NCI-H128 (cell line): ENCODE results near the gene UCK1.

Experiments used
- DNase-seq: peaks from one replicate; lab custom pipeline; 2025; ENCODE audit not compliant: unreplicated experiment; lab: John Stamatoyannopoulos, UW

Gene UCK1

GRCh38 chr9:131499254-131499767, 31.8 kb downstream of the UCK1 start:
- no peak for DNase-seq

DNA sequence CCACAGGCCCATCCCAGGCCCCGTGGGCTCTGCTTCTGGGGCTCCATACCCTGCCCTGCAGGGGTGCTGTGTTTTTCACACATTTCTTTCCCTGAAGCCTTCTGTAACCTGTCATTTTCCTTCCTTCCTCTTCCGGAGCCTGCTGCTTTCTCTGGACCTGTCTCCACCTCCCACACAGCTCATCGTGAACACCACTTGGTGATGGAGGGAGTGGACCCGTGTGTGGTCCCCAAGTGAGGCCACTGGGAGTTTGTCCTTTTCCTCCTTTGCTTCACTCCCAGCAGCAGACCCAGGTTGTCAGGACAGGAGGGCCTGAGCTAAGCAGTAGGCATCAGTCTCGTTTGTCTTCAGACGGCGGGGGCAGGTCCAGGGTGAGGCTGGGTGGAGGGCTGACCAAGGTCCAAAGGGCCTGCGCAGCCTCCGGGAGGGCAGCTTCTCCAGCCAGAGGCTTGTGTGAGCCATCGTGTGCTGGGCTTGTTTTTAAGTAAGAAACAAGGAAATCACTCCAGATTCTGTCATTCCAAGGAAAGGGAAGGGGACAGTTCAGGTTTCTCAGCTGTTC, 34.1 kb downstream of the UCK1 start:
- no peak for DNase-seq

GRCh38 chr9:131495785-131496184, 35.3 kb downstream of the UCK1 start:
- no peak for DNase-seq

DNA sequence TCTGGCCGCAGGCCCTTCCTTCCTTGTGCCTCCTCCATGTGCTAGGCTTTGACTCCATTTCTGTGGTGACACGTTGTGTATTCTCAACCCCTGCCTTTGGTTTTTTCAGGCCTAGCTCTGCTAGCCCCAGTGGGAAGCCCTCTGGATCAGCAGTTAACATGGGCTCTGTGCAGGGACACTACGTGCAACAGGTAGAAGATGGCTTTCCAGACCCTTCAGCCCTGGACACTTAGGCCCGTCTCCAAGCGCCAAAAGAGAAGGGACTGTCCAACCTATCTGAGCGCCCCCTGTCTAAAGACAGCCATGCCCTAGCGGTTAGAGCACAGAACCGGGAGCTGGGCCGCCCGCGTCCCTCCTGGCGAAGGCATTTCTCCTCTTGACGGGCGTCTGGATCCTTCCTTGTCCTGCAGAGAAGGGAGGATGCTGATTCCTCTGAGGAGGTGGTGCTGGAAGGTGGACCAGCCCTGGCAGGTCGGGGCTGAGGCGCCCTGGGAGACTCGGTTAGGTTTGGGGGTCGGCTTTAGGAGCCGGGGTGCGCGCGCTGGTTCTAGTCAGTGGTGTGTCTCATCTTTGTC, 36.7 kb downstream of the UCK1 start:
- DNase-seq = no peak

GRCh38 chr9:131492070-131492469, 39.0 kb downstream of the UCK1 start:
- no peak for DNase-seq

DNA sequence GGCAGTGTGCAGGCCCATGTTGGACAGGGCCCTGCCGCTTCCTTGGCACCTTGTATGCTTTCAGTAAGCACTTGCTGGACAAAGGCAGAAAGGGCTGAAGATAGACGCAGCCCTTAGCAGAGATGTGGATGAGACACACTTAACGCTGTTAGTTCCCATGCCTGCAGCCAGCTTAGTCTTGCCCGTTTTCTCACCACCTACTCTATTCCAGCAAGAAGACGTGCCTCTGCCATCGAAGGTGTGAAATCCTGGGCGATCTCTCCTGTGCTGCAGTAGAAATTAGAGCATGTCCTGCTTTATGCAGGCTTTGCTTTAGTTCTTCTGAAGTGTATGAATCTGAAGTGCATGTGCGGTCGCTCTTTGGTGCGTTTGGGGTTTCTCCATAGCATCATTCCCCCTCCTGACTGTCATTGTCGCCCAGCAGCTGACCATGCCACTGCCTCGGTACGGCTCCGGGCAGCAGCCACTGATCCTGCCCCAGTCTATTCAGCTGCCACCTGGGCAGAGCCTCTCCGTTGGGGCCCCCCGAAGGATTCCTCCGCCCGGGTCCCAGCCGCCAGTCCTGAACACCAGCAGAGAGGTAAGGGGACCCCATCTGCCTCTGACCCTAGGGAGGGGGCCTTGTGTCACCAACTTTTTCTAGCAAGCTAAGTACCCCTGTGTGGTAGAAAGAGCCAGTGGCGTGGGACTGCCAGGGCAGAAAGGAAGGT, 39.9 kb downstream of the UCK1 start:
- no peak for DNase-seq

DNA sequence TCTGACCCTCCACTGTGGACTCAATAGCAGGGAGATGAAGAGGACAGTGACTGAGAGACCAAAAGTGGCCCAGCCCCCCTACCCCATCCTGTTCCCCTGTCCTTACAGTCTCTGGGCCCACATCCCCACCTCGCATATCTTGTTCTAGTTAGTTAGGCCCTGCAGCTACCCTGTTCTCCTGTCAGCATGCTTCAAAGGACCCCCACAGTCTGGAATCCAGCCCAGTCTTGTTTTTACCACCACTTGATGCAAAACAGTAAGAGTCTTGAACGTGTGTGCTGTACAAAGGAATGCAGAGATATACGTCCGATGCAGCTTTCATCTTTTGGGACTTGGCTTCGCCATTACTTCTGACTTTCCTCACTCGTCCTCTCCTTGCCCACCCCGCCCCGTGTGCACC, 40.5 kb downstream of the UCK1 start:
- DNase-seq = no peak

DNA sequence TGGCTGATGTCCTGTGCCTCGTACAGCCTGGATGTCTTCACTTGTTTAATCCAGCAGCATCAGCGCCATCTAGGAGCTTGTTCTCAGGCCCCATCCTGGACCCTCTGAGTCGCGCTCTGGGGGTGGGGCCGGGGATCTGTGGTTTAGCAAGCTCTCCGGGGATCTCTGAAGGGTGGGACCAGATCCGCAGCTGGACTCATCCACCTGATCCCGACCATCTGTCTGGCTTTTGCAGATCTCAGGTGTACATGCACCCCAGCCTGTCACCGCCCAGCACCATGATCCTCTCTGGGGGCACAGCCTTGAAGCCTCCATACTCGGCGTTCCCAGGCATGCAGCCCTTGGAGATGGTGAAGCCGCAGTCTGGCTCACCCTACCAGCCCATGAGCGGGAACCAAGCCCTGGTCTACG, 43.4 kb downstream of the UCK1 start:
- no peak for DNase-seq

DNA sequence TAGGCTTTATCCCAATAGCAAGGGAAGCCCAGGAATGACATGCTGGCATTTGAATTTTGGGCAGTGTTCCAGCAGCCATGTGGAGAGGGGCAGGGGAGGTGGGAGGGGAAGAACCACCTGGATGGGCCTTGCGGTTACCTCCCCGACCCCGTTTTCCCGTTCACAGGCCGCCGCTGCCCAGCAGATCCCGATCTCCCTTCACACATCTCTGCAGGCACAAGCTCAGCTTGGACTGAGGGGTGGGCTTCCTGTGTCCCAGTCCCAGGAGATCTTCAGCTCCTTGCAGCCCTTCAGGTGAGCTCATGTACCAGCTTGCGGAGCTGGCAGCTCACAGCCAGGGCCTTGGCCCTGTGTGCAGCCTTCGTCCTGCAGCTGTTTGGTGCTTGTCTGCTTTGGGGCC, 44.1 kb downstream of the UCK1 start:
- DNase-seq = no peak

- no peak for DNase-seq
Observed at GRCh38 chr9:131485728-131486422, 45.2 kb downstream of the UCK1 start.

DNA sequence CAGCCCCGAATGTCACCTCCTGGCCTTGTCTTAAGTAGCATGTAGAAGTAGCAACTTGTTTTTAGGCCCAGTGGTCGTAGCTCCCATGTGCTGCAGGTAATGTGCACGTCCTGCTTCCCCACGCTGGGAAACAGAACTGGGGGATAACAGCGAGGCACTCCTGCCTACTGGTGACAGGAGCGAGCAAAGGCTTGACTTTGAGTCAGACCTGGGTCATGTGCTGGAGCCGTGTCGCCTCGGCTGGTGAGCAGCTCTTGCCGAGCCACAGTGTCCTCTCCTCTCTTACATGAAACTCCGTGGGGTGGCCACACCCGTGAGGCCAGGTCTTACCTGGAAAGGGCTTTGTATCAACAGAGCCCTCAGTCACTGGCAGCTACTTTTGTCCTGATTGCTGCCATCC, 45.9 kb downstream of the UCK1 start:
- DNase-seq = no peak

DNA sequence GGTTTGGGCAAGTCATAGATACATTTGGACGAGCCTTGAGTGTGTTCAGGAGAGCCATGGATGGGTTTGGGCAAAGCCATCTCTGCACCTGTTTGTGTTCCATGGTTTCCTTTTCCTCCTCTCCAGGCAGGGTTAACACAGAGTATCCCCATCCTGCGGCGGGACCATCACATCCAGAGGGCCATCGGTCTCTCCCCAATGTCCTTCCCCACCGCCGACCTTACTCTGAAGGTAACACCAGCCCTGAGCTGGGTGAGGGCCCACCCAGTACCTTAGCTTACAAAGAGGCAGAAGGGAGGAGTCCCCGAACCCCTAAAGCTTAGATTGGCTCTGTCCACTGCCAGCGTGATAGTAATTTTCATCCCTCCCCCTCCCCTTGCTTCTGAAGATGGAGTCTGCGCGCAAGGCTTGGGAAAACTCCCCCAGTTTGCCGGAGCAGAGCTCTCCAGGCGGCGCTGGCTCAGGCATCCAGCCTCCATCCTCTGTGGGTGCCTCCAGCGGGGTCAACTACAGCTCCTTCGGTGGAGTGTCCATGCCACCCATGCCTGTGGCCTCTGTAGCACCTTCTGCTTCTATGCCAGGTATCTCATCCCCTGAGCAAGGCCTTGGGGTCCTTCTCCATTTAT, 46.4 kb downstream of the UCK1 start:
- DNase-seq = no peak

DNA sequence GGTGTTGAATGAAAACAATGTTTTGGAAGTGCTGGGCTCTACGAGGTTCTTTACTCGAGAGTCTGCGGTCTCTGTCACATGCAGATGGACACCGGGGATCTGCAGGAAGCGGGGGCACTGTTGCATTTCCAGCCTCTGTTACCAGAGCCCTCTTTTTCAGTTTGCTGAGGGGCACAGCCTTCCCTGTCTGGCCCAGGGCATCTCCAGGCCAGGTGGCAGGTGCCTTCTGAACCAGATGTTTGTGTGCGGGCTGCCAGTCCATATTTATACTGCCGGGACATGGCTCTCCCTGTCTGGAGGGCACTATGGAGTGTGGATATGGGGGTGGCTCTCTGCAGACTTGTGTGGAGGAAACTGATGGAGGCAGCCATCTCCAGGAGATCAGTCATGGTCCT, 47.0 kb downstream of the UCK1 start:
- no peak for DNase-seq

DNA sequence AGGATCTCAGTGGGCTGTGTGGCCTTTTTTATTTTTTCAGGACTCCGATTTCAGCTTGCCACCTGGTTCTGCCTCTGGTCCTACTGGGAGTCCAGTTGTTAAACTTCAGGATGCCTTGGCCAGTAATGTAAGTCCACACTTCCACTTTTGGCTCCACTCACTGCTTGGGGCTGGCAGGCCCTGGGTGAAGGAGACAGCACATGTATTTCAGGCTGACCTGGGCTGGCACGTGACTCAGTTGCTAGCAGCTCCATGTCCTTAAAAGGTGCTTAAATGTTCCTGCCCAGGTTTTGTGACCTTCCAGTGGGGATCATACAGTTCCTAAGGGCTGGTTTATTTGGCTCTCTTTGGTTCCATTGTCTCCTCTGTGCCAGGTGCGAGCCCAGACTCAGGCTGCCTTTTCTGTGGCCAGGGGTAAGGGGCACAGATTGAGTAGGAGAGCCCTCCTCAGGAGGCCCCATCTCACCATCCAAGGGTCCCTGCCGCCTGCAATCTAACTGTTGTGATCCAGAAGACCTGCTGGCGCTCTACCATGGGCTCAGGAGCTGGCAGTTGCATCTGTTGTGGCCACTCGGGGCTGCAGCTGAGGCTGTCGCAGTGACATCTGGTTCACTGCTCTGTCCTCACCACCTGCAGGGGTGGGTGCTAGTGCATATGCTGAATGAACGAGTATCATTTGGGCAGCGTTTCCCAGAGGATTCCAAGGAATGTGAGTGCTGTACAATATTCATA, 47.6 kb downstream of the UCK1 start:
- DNase-seq = no peak

DNA sequence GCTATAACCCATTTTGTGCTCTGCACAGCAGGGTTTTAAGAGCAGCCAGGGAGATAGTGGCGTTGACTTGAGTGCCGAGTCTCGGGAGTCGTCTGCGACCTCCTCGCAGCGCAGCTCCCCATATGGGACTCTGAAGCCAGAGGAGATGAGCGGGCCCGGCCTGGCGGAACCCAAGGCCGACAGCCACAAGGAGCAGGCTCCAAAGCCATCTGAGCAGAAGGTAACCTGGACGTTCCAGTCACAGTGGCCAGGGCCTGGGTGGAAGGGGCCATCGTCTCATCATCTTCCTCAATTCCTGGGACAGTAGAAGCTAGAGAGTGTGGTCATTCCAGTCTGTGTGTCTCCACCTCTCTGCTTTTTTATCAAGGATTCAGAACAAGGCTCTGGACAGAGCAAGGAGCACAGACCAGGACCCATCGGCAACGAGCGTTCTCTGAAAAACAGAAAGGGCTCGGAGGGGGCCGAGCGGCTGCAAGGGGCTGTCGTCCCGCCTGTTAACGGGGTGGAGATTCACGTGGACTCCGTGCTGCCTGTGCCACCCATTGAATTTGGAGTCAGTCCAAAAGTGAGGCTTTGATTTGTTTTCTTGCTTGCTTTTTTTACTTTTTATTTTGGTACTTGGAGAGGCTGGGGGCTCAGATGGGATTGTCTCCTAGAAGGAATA, 48.6 kb downstream of the UCK1 start:
- DNase-seq = no peak

DNA sequence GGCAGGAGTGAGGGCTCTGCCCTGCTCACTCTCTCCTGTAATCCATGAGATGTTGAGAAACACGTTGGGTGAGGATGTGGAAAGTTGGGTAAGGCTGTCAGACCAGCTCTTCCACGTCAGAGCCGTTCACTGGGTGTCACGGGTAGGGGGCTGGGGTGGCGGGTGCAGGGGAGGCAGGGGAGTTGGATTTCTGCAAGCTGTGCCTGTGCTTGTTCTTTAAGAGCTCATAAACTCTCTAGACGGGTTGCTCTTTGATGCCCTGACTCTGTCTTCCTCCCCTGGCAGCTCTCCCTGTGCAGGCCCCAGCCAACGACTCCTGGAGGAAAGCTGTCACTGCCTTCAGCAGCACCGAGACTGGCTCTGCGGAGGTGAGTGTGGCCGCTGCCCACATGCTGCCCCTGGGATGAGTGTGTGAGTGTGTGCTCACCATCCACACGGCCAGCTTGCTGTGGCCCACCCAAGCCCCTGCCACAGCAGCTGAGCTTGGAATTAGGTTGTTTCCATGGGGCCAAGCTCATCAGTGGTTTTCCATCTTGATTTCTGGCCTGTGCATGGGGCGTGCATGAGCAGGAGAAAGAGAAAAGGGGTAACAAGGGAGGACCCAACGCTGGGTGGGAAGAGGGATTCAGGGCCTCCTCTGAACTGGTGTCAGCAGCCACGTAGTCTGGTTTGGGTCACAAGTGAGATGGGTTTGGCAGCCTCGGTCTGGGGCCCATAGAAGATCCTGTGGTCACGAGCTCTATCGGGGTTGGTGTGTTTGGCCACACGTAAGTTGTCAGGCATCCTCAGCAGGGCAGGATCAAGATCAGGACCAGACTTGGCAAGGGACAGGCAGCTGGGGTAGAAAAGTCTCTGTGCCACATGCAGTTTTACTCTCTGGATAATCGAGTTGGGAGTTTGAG, 49.4 kb downstream of the UCK1 start:
- DNase-seq = no peak

- DNase-seq = no peak
Observed at GRCh38 chr9:131480258-131480657, 50.8 kb downstream of the UCK1 start.

DNA sequence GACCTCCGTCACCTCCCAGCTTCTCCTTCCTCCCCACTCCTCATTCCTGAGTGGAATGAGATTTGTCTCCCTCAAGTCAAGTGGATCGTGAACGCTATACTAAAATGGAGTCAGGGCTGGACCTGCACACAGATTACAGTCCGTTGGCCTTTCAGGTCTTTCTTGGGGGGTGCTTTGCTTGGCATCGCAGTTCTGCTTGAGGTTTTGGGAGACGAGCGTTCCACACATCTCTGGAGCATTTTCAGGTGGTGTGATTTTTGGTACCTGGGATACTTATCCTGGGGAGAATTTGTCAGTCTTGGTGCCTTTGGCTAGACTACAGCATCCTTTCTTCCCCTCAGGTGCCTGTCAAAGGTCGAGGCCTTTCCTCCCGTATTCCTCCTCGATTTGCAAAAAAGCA, 52.2 kb downstream of the UCK1 start:
- no peak for DNase-seq

DNA sequence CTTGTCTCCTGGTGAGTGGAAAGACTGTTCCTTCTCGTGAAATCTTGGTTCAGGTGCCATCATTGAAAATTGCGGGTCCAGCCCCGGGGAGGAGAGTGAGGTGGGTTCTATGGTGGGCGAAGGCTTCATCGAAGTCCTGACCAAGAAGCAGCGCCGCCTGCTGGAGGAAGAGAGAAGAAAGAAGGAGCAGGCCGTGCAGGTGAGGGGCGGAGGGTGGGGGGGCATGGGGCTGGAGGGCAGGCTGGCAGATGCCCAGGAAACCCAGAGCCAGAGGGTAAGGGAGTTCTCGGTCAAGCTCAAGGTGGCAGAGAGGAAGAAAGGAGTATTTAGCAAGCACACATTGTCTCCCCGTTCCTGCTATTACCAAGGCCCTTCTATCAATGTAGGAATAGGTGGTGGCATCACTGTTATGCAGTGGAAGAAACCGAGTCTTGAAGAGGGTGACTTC, 52.6 kb downstream of the UCK1 start:
- DNase-seq = peak; percentile 10
